Activated effector memory CD4-positive, alpha-beta T cell treated with Interleukin-2 at 50 U/mL for 16 hours (primary cell): Measurements from ENCODE around the gene COG4.
"Not testable (repeated sequence)": the region's sequence is repeated elsewhere in the genome, so short reads cannot be mapped to it uniquely, and the experiment has no call there.

Experiments used
- DNase-seq: peaks from one replicate; pipeline ENCODE4 v3.0.0-alpha.2; 2020

The COG4 gene

GRCh38 chr16:70523076-70523742 is at the start of gene COG4:
Gene COG4, minus strand, starts transcription at chr16:70523554. Its CDS starts 11 bp downstream, at chr16:70523543.
- DNase-seq: peak; percentile 85

- no peak for DNase-seq
These were observed 49.5 kb upstream of the COG4 start for GRCh38 chr16:70572926-70573270.

GRCh38 chr16:70572050-70572925 is 48.9 kb upstream of the COG4 start:
- DNase-seq: no peak

GRCh38 chr16:70571623-70572022 is 48.3 kb upstream of the COG4 start:
- no peak for DNase-seq

GRCh38 chr16:70570967-70571570 is 47.7 kb upstream of the COG4 start:
- no peak for DNase-seq

GRCh38 chr16:70569752-70570151 is 46.4 kb upstream of the COG4 start:
- no peak for DNase-seq

- no peak for DNase-seq
These were observed 45.4 kb upstream of the COG4 start for GRCh38 chr16:70568601-70569237.

GRCh38 chr16:70565053-70565452 is 41.7 kb upstream of the COG4 start:
- DNase-seq: no peak

- DNase-seq: no peak
These were observed 40.3 kb upstream of the COG4 start for GRCh38 chr16:70563636-70564035.

GRCh38 chr16:70561623-70562022 is 38.3 kb upstream of the COG4 start:
- no peak for DNase-seq

GRCh38 chr16:70556063-70556462 is 32.7 kb upstream of the COG4 start:
- no peak for DNase-seq

- no peak for DNase-seq
These were observed 30.3 kb upstream of the COG4 start for GRCh38 chr16:70553645-70554044.

- no peak for DNase-seq
These were observed 29.3 kb upstream of the COG4 start for GRCh38 chr16:70552675-70553074.

GRCh38 chr16:70551788-70552187 is 28.4 kb upstream of the COG4 start:
- no peak for DNase-seq

GRCh38 chr16:70550082-70550481 is 26.7 kb upstream of the COG4 start:
- DNase-seq: no peak

- DNase-seq: no peak
These were observed 25.6 kb upstream of the COG4 start for GRCh38 chr16:70548936-70549335.

GRCh38 chr16:70544548-70544947 is 21.2 kb upstream of the COG4 start:
- DNase-seq: no peak

GRCh38 chr16:70540994-70541393 is 17.6 kb upstream of the COG4 start:
- DNase-seq: no peak

- no peak for DNase-seq
These were observed 11.6 kb upstream of the COG4 start for GRCh38 chr16:70534971-70535370.

- DNase-seq: not testable (repeated sequence)
These were observed 6.6 kb upstream of the COG4 start for GRCh38 chr16:70529954-70530353.

- DNase-seq: no peak
These were observed 5.9 kb upstream of the COG4 start for GRCh38 chr16:70529051-70529777.

GRCh38 chr16:70527315-70527996 is 4.1 kb upstream of the COG4 start:
- no peak for DNase-seq
